ENCODE data around the gene DOK3.
A peak's percentile ranks its signal among the peaks of the same experiment; 100 is the strongest.

DOK3 gene

GRCh38 chr5:177529247-177530203 is 19.9 kb upstream of the DOK3 start:
- peak; percentile 64 for DNase-seq
- H3K36me3 ChIP-seq = peaks cover 44% of the 10 kb centered on the region
- H3K4me3 ChIP-seq (ENCODE audit: low read depth, low read length) = no peak overlapping the region
- H3K9me3 ChIP-seq = no peaks in the 10 kb centered on the region
- peaks cover 8% of the 10 kb centered on the region for H3K4me1 ChIP-seq
- no peak for TF ChIP-seq CTCF (IDR thresholded peaks at IDR 0.05; ENCODE audit: low read depth, low read length)
- H3K27me3 ChIP-seq = no peaks in the 10 kb centered on the region

GRCh38 chr5:177528631-177529030 is 19.0 kb upstream of the DOK3 start:
- Histone ChIP-seq H3K4me3 (ENCODE audit: low read depth, low read length) (no peak overlapping the region), H3K27me3 (no peaks in the 10 kb centered on the region), H3K4me1 (peaks cover 8% of the 10 kb centered on the region), H3K9me3 (no peaks in the 10 kb centered on the region), H3K36me3 (peaks cover 49% of the 10 kb centered on the region)
- TF ChIP-seq CTCF (IDR thresholded peaks at IDR 0.05; ENCODE audit: low read depth, low read length) = no peak
- DNase-seq = no peak

GRCh38 chr5:177527595-177527994 is 18.0 kb upstream of the DOK3 start:
- Histone ChIP-seq H3K4me1 (peaks cover 8% of the 10 kb centered on the region), H3K9me3 (no peaks in the 10 kb centered on the region), H3K36me3 (peaks cover 51% of the 10 kb centered on the region), H3K27me3 (no peaks in the 10 kb centered on the region), H3K4me3 (ENCODE audit: low read depth, low read length) (no peak overlapping the region)
- no peak for TF ChIP-seq CTCF (IDR thresholded peaks at IDR 0.05; ENCODE audit: low read depth, low read length)
- DNase-seq = no peak

GRCh38 chr5:177526791-177527190 is 17.2 kb upstream of the DOK3 start:
- H3K4me3 ChIP-seq (ENCODE audit: low read depth, low read length) = no peak overlapping the region
- peaks cover 8% of the 10 kb centered on the region for H3K4me1 ChIP-seq
- DNase-seq = no peak
- no peaks in the 10 kb centered on the region for H3K9me3 ChIP-seq
- H3K27me3 ChIP-seq = no peaks in the 10 kb centered on the region
- peaks cover 48% of the 10 kb centered on the region for H3K36me3 ChIP-seq
- no peak for TF ChIP-seq CTCF (IDR thresholded peaks at IDR 0.05; ENCODE audit: low read depth, low read length)

GRCh38 chr5:177526191-177526590 is 16.6 kb upstream of the DOK3 start:
- Histone ChIP-seq H3K36me3 (peaks cover 51% of the 10 kb centered on the region), H3K27me3 (no peaks in the 10 kb centered on the region), H3K4me3 (ENCODE audit: low read depth, low read length) (no peak overlapping the region), H3K4me1 (peaks cover 8% of the 10 kb centered on the region), H3K9me3 (no peaks in the 10 kb centered on the region)
- no peak for TF ChIP-seq CTCF (IDR thresholded peaks at IDR 0.05; ENCODE audit: low read depth, low read length)
- DNase-seq = no peak
